Measurements from ENCODE around the gene PROK1. TPM values are rescaled to one million over a fixed set of nuclear protein-coding genes. Genes with fewer than 3 reads are reported as not detected.

PROK1 gene, protein sequence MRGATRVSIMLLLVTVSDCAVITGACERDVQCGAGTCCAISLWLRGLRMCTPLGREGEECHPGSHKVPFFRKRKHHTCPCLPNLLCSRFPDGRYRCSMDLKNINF
- not detected in 2 replicates for total RNA-seq

DNA sequence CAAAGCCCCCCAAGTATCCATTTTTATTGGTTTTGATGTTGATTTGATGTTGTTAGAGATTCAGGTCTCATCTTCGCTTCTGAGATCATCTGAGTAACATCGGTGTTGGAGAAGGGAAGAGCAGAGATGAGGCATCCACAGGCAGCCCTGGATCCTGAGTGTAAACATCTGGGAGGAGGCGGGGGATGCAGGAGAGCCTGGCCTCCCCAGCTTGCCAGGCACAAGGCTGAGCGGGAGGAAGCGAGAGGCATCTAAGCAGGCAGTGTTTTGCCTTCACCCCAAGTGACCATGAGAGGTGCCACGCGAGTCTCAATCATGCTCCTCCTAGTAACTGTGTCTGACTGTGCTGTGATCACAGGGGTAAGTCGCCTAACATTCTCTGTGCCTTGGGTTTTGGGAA, at the start of gene PROK1:
Gene PROK1 (plus strand): TSS at position 221 of the 400 bp plus-strand sequence. CDS start 68 bp downstream, at position 289.

DNA sequence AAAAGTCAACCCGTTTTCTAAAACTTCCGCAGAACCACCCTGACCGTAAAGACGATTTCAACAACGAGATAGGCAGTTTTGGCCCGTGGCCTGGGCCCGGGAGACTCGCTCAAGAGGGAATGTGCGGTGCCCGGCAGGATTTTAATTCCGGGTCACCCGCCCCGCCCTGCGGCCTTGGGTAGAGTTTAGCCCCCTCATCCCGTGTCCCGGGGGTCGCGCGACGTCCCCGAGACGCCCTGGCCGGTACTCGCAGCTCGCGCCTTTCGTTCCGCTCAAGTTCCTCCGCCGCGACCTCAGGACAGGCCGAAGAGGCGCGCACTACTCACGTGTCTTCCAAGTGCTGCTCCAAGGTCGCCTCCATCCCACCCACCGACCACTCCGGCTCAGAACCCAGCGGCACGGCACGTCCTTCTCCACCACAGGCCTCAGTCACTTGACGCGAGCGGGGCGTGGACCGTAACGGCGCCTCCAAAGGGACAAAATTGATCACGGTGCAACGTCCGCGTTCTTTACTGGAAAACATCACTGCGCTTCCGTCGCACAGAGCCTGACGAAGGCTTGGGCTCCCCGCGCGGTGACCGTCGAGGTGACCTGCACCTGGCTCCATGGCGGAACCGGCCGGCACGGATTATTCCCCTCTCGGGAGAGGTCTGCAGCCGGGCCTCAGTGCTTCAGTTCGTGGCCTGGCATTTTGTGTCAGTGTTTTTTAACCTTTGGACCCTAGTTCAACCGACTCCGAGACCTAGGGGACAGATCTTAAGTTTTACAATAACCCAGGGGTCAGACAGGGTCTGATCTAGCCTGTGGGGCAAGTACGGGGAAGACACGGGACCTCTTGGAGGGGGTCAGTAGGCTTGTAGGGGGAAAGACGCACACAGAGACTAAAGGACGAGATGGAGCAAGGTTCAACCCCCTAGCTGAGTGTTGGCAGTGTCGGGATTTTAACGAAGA, 43.4 kb upstream of the PROK1 start, which contains the start of gene LAMTOR5:
Gene LAMTOR5 (minus strand): TSS at position 435 of the 951 bp plus-strand sequence. CDS start 74 bp downstream, at position 361.

Other genes starting within 250 kb of the PROK1 start
- 1.6 and 4.1 TPM in 2 replicates for gene KCNC4, start 240.8 kb upstream of the PROK1 start, total RNA-seq
- 33.8 and 38.3 TPM in 2 replicates for gene RBM15, start 111.8 kb upstream of the PROK1 start, total RNA-seq
- 6.8 and 10.3 TPM in 2 replicates for gene SLC16A4, start 60.1 kb upstream of the PROK1 start, total RNA-seq
- 60.9 and 75.0 TPM in 2 replicates for gene LAMTOR5, start 43.5 kb upstream of the PROK1 start, total RNA-seq
- gene KCNA10, start 68.0 kb downstream of the PROK1 start, total RNA-seq = 0.15 TPM in 1 of 2 replicates, not detected in the other
- gene KCNA2, start 155.2 kb downstream of the PROK1 start, total RNA-seq = not detected in 2 replicates
- not detected in 2 replicates for gene KCNA3, start 223.8 kb downstream of the PROK1 start, total RNA-seq

Measured in epithelial cell of umbilical artery (primary cell).